ENCODE results near the gene PARD6B.
"Not testable (repeated sequence)": the region's sequence is repeated elsewhere in the genome, so short reads cannot be mapped to it uniquely, and the experiment has no call there.

GRCh38 chr20:50800986-50801746, 69.8 kb downstream of the PARD6B start:
- TF ChIP-seq CTCF, POLR2AphosphoS5 (IDR thresholded peaks at IDR 0.05): not testable (repeated sequence)

Data from sigmoid colon (tissue), 4 donors.